Muscle layer of colon (tissue), 2 donors: ENCODE results near the gene DONSON.
"Not testable (repeated sequence)": the region's sequence is repeated elsewhere in the genome, so short reads cannot be mapped to it uniquely, and the experiment has no call there.

Experiments
- H3K27ac ChIP-seq: one replicate; pipeline ENCODE4 v1.7.0; 2013; ENCODE audit warnings: low read depth, mild to moderate bottlenecking, low read length, moderate library complexity
- H3K27me3 ChIP-seq, 2 donors: one replicate each; pipeline ENCODE4 v1.7.0; 2013; ENCODE audit warnings: low read length in 2 of 2, mild to moderate bottlenecking in 2 of 2; ENCODE audit not compliant: insufficient read depth in 2 of 2, control insufficient read depth in 1 of 2
- H3K36me3 ChIP-seq: one replicate; pipeline ENCODE4 v1.7.0; 2013; ENCODE audit warnings: mild to moderate bottlenecking, low read length; ENCODE audit not compliant: insufficient read depth
- H3K4me1 ChIP-seq: one replicate; pipeline ENCODE4 v1.7.0; 2013; ENCODE audit warnings: mild to moderate bottlenecking, low read length; ENCODE audit not compliant: insufficient read depth
- H3K4me3 ChIP-seq, 2 donors: one replicate each; pipeline ENCODE4 v1.7.0; 2013; ENCODE audit warnings: low read length in 2 of 2, low read depth in 1 of 2, mild to moderate bottlenecking in 1 of 2, moderate library complexity in 1 of 2
- H3K9ac ChIP-seq: one replicate; pipeline ENCODE4 v1.7.0; 2013; ENCODE audit warnings: low read length
- H3K9me3 ChIP-seq: one replicate; pipeline ENCODE4 v1.7.0; 2013; ENCODE audit warnings: mild to moderate bottlenecking, low read length
- donor health status: abdominal sarcoma.
- donor health status: Adenocarcinoma of cecum.

The DONSON gene

GRCh38 chr21:33588485-33589335 lies at the start of gene DONSON:
DONSON (minus strand) TSS chr21:33588684; CDS start chr21:33588641, 43 bp downstream.
- Histone ChIP-seq H3K36me3 (no peaks in the 10 kb centered on the region), H3K4me3 (peak within 1 kb of the TSS; percentile 75 to 96), H3K9me3 (no peaks in the 10 kb centered on the region), H3K27me3 (no peaks in the 10 kb centered on the region), H3K9ac (peak within 1 kb of the TSS; percentile 86), H3K4me1 (peaks cover 9% of the 10 kb centered on the region), H3K27ac (peak within 1 kb of the TSS; percentile 84)

DNA sequence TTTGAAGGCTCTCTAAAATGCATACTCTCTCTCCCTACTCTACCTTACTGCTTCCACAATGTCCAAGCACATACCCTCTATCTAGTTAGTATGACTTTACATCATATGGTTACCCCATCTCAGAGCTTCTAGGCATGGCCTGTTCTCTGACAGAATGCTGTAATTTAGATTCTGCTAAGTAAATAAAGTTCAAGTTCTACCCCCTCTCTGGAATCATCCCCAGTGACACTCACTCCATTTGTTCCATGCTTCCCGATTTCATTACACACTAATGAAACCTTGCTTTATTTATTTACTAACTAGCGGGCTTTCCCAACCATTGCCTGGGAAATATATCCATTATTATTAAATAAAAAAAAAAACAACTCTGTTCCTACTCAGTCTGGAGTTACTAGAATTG lies 45.8 kb upstream of the DONSON start:
- Histone ChIP-seq H3K36me3 (peaks cover 7% of the 10 kb centered on the region), H3K4me3 (no peak overlapping the region), H3K27me3 (no peaks in the 10 kb centered on the region), H3K9me3 (no peaks in the 10 kb centered on the region), H3K9ac (no peak overlapping the region), H3K4me1 (no peaks in the 10 kb centered on the region), H3K27ac (no peak overlapping the region)

DNA sequence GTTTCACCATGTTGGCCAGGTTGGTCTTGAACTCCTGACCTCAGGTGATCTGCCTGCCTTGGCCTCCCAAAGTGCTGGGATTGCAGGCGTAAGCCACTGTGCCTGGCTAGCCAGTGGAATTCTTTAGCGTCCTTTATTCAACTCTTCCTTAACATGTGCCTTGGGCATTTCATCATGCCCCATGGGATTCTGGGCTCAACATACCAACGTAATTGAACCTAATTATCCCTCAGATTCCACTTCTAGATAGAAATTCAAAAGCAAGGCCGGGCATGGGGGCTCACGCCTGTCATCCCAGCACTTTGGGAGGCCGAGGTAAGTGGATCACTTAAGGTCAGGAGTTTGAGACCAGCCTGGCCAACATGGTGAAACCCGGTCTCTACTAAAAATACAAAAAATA lies 37.7 kb upstream of the DONSON start:
- H3K4me1 ChIP-seq, H3K27me3 ChIP-seq: not testable (repeated sequence)
- peaks cover 13% of the 10 kb centered on the region for H3K36me3 ChIP-seq

DNA sequence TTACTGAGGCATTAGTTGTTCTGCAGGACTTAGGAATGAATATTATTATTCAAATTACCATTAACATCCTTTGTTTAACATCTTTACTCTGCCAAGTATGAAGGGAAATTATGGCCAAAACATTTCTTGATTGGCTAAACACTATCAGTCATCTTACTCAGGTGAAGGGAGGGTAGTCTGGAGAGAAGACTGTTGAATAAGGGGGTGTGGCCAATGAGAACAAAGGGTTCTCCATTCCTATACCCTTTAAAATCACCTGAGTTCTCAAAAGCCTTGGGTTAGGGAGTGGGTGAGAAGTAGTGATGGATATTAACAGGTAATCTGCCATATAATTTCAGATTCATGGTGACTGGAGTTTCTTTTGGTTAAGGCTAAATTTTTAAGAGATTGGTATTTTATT lies 33.8 kb upstream of the DONSON start:
- Histone ChIP-seq H3K27me3 (no peaks in the 10 kb centered on the region), H3K4me1 (no peaks in the 10 kb centered on the region), H3K4me3 (no peak overlapping the region), H3K36me3 (peaks cover 14% of the 10 kb centered on the region), H3K9me3 (no peaks in the 10 kb centered on the region), H3K27ac (no peak overlapping the region), H3K9ac (no peak overlapping the region)

More for the DNA sequence above, 37.7 kb upstream of the DONSON start:
- not testable (repeated sequence) for H3K4me3 ChIP-seq, H3K9me3 ChIP-seq, H3K27ac ChIP-seq, H3K9ac ChIP-seq

DNA sequence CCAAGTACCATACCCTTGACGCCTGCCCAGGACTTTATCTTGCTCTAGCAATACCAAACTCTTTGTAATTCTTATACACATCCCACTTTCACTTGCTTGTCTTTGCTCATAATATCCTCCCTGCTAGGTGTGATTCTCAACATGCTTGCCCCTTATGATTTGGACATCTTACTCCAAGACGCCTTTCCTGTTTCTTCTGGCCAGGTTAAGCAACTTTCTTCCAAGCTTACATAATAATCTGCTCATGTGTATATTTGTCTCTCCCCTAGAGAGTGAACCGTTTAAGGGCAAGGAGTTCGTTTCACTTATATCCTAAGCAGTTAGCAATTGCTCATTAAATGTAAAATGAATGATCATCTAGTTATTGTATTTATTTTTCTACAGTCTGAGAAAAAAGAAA lies 31.2 kb upstream of the DONSON start:
- Histone ChIP-seq H3K9me3 (no peaks in the 10 kb centered on the region), H3K4me1 (no peaks in the 10 kb centered on the region), H3K4me3 (no peak overlapping the region), H3K36me3 (peaks cover 14% of the 10 kb centered on the region), H3K27me3 (no peaks in the 10 kb centered on the region), H3K9ac (no peak overlapping the region), H3K27ac (no peak overlapping the region)

GRCh38 chr21:33618407-33618806 lies 29.9 kb upstream of the DONSON start:
- Histone ChIP-seq H3K9ac (no peak overlapping the region), H3K4me3 (no peak overlapping the region), H3K9me3 (no peaks in the 10 kb centered on the region), H3K27ac (no peak overlapping the region), H3K4me1 (no peaks in the 10 kb centered on the region), H3K36me3 (peaks cover 14% of the 10 kb centered on the region), H3K27me3 (no peaks in the 10 kb centered on the region)

DNA sequence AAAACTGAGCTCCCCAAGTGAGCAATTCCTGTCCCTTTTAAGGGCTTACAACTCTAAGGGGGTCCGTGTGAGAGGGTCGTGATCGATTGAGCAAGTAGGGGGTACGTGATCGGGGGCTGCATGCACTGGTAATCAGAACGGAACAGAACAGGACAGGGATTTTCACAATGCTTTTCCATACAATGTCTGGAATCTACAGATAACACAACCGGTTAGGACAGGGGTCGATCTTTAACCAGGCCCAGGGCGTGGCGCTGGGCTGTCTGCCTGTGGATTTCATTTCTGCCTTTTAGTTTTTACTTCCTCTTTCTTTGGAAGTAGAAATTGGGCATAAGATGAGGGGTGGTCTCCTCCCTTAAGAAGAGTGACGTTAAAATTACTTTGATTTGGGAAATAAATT lies 29.1 kb upstream of the DONSON start:
- peaks cover 21% of the 10 kb centered on the region for H3K36me3 ChIP-seq
- not testable (repeated sequence) for H3K9ac ChIP-seq, H3K27me3 ChIP-seq, H3K27ac ChIP-seq, H3K9me3 ChIP-seq, H3K4me3 ChIP-seq, H3K4me1 ChIP-seq

GRCh38 chr21:33611006-33611744 lies 22.7 kb upstream of the DONSON start:
- no peak overlapping the region for H3K4me3 ChIP-seq
- peaks cover 22% of the 10 kb centered on the region for H3K36me3 ChIP-seq
- no peaks in the 10 kb centered on the region for H3K9me3 ChIP-seq
- H3K9ac ChIP-seq, result no peak overlapping the region
- no peak overlapping the region for H3K27ac ChIP-seq
- no peaks in the 10 kb centered on the region for H3K27me3 ChIP-seq
- no peaks in the 10 kb centered on the region for H3K4me1 ChIP-seq

- Histone ChIP-seq H3K9ac (no peak overlapping the region), H3K4me3 (no peak overlapping the region), H3K36me3 (peaks cover 24% of the 10 kb centered on the region), H3K9me3 (no peaks in the 10 kb centered on the region), H3K27me3 (no peaks in the 10 kb centered on the region), H3K4me1 (no peaks in the 10 kb centered on the region), H3K27ac (no peak overlapping the region)
Observed at GRCh38 chr21:33608559-33608958, 20.1 kb upstream of the DONSON start.

GRCh38 chr21:33598051-33598450 lies 9.6 kb upstream of the DONSON start:
- no peak overlapping the region for H3K4me3 ChIP-seq
- no peaks in the 10 kb centered on the region for H3K4me1 ChIP-seq
- H3K36me3 ChIP-seq, result peaks cover 55% of the 10 kb centered on the region
- H3K27me3 ChIP-seq, result no peaks in the 10 kb centered on the region
- no peaks in the 10 kb centered on the region for H3K9me3 ChIP-seq
- H3K9ac ChIP-seq, result no peak overlapping the region
- H3K27ac ChIP-seq, result no peak overlapping the region

DNA sequence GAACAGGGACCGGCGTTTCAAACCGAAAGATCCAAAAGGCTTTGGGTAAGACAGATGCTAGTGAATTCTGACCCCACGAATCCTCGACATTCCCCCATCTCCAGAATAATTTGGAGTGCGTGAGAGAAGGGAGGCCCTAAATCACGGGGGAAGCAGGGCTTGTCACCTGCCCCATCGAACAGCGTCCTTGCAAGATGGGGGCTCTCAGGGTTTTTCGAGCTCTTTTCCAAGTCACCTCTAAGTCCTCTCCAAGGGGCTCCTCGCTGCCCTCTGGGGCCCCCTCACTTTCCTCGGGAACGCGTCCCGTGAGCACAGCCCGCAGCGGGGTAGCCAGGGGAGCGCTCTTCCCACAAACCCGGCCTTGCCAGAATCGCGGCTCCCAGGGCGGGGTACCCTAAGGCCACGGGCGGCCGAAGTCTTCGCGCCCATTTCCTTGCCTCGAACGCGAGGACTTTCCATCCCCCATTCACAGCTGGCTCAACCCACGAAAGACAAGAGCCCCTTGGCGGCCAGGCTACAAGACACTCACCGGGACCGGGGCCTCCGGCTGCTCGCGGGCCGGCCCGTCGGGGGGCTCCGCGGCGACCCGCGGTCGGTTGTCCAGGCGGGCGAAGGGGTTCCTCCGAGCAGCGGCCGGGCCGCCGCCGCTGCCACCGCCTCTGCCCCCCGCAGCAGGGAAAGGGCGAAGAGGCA lies 546 bp downstream of the DONSON start:
- Histone ChIP-seq H3K4me3 (peak overlapping the region; percentile 75 to 96), H3K9ac (peak overlapping the region; percentile 68), H3K4me1 (peaks cover 9% of the 10 kb centered on the region), H3K9me3 (no peaks in the 10 kb centered on the region), H3K27ac (peak overlapping the region; percentile 53), H3K36me3 (no peaks in the 10 kb centered on the region), H3K27me3 (no peaks in the 10 kb centered on the region)
